Hematopoietic multipotent progenitor cell (in vitro differentiated cells): Measurements from ENCODE around the gene C14orf93. TPM values are rescaled to one million over a fixed set of nuclear protein-coding genes. Genes with fewer than 3 reads are reported as not detected.
"Not testable (repeated sequence)": the region's sequence is repeated elsewhere in the genome, so short reads cannot be mapped to it uniquely, and the experiment has no call there.

Source experiments
- DNase-seq, 3 donors: peaks; one replicate each; pipeline ENCODE4 v3.0.0-alpha.2; 2011 to 2015; ENCODE audit warnings: low read depth in 2 of 3, low spot score in 2 of 3
- total RNA-seq: library from RNA; depleted of rRNA; stranded (reverse); fragments of >200 nt; gene quantifications from one replicate; pipeline ENCODE4 v1.2.3, GENCODE V29; 2012

Gene C14orf93
- total RNA-seq, 1 donor: 29.9 TPM

DNA sequence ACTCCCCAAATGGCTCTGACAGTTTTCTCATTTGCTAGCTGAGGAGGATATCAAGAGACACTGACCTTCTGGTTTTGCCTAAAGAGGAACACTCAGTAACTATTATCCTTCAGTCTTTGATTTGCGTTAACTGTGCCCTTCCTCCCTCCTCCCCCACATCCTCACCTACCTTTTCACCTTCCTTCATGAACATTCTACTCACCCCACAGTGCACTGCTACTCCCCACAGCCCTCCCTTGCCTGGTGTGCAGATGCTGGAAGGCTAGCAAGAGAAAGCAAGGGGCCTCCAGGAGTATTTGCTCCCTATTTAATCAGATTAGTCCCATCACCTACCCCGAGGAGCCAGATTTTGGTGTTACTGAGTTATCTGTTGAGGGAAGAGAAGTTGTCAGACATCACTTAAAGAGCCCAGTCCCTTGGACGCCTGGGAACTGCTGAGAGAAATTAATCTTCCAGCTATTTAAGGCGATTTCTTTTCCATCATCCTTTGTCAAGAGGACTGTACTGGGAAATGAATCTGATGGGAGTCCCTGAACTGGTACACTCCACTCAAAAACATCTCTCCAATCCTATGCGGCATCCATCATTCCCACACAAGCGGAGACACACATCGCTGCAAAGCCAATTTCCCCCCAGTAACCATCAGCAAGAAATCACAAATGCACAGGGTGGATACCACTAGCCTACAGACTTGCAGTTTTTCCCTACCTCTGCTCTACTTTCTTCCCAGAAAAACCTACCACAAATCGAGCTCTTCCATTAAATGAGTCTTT, 13.3 kb upstream of the C14orf93 start:
- no peak for DNase-seq

DNA sequence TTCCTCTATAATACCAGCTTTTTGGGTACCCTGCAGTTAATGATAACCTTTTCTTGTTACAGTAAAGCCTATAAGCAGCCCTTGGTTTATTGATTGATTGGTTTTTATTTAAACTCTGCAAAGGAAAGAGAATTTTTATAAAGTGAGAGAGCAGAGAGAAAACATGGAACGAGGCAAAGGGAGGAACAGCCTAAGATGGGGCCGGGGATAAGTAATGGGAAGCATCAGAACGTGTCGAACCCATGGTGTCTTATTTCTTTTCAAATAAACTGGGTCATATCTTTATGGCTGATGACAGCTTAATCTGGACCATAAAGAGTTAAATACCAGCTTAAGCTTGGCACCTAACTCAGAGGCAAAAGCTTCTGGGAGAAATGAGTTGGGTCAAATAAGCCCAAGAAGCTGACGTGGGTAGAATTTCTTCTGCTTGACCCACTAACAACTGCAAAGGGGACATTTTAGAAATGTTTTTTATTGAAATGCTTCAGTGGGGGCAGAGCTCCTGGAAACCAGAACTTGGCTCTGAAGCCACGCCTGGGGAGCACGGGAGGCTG, 12.0 kb upstream of the C14orf93 start:
- no peak for DNase-seq

- no peak for DNase-seq
These were observed 11.5 kb upstream of the C14orf93 start for GRCh38 chr14:23021434-23021833.

- no peak for DNase-seq
These were observed 10.5 kb upstream of the C14orf93 start for GRCh38 chr14:23020143-23021128.

DNA sequence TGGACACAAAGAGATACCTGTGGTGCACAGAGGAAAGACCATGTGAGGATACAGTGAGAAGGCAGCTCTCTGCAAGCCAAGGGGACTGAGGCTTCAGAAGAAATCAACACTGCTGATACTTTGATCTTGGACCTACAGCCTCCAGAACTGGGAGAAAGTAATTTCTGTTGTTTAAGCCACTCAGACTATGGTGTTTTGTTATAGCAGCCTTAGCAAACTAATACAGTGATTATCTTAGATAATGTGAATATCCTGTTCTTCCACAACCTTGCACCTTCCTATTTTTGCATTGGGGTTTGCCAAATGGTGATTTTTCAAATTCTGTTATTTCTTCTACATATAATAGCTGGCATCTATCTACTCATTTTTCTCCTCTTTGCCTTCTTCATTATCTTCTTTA, 8.2 kb upstream of the C14orf93 start:
- no peak for DNase-seq

- no peak for DNase-seq
These were observed 7.1 kb upstream of the C14orf93 start for GRCh38 chr14:23017091-23017490.

- no peak for DNase-seq
These were observed 5.7 kb upstream of the C14orf93 start for GRCh38 chr14:23015618-23016017.

GRCh38 chr14:23013749-23014054, 3.8 kb upstream of the C14orf93 start:
- DNase-seq: not testable (repeated sequence)

DNA sequence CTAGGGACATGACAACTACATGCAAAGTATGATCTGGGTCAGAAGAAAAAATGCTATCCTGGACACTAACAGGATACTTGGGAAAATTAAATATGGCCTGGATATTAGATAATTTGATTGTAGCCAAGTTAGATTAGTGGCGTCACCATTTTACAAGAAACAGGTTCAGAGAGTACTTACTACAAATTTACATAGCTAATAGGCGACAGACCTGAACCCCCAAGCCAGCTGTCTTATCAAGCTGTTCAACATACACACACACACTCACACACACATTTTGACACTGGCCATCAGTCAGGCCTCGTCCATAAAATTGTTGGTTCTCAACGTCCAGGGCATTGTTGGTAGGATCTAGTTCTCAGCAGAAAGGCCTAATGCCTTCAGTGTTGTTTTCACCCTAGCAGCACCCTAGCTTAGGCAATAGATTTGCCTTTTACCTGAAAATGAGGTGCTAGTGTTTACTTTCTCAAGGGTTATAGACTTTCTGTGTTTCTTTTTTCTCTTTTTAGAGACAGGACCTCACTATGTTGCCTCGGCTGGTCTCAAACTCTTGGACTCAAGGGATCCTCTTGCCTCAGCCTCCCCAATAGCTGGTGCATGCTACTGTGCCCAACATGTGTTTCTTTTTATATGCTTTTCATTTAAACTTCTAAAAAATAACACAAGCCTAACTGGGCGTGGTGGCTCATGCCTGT, 3.3 kb upstream of the C14orf93 start:
- no peak for DNase-seq

DNA sequence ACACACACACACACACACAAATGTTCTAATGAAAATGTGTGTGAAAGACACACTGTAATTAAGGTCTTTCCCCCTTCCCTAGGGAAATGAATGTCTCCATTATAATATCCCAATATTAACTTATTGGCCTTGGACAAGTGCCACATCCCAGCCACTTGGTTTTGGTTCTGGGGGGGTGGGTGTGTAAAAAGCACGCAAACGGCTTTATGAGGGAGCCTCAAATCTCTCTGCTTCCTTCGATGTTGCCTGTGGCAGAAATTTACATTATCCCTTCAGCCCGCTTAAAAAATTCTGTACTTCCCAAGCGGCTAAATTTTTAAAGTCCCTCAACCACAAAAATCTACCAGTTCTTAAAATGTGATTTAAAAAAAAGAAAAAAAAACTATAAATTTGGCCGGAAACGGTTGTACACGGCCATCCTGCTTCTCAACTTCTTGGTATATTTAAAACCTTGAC, 432 bp downstream of the C14orf93 start:
- DNase-seq: no peak

- DNase-seq: no peak
These were observed 1.1 kb downstream of the C14orf93 start for GRCh38 chr14:23008831-23009230.

DNA sequence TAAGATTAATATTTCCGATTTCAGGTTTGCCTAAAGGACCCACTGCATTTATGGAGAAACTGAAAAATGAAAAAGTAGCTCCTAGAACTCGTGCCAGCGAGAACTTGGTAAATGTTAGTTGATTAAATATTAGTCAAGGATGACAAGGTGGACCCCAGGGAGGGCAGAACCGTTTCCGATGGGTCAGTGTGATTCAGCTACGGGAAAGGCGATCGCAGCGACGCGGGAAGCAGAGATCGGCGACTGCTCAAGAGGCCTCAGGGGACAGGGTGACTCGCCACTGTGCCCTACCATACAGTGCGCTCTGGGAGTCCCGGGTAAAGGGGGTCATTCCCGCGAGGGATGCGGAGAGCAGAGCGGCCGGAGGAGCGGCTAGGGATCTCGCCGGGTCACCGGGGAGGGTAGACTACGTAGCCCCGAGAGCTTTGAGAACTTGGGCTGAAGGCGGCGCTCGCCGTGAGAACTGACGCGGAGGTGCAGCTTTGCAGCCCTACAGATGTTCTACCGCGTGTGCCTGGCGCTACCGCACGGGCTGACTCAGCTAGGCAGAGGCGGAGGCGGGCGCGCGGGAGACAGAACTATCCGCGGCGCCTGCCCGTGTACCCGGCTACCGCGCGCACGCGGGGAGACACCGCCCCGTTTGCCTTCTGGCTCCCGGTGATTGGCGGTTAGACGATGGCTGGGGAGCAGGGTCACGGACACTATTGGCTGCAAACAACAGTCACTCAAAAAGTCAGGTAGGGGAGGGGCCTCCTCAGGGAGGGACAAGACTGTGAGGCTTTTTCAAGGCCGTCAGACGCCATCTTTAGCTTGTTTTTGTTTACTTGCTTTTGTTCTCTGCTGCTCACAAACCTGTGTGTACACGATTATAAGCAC, 3.2 kb downstream of the C14orf93 start:
- DNase-seq: peak; percentile 87 to 99 (median 98)

DNA sequence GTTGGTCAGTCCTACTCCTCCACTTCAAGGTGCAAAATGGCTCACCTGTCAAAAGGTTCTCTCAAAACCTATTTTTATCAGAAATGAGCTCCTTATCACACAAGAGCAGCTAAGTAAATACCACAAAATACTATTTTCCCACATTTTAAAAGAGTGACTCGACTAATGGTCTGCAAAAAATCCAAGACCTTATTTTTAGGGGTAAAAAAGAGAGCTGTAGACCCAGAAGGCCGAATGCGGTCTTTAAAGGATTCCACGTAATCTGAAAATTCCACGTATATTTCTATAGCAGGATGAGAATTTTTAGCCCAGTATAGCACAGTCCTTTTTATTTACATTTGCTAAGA, 3.8 kb downstream of the C14orf93 start:
- DNase-seq: no peak

DNA sequence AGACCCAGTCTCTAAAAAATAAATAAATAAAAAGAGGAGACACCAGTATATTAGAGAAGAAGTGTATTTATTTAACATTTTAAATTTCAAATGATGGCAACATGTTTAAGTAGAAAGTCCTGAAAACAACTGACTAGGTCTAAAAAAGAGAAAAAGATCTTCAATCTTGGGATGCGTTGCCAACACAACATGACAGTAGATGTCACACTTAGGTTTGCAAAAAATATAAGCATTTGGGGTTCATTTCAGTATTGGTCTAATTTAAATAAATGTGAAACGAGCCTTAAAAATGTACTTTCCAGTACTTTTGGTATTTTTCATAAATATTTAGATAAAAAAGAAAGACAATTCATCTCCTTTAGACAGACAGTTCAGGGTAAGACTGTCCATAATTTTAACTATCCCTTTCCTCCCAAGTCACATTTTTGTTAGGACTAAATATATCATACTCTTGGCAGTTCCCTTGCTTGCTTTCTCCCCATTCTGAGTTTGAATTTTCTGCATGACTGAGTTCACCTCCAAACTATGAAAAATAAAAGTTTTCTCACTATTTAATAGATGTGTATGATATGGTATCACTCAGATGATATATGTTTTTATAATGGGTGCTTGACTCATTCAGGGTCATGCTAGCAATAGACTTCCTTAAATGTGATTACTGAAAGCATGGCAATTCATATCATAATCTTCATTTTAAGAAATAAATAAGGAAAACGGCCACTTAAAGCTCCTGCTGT, 4.3 kb downstream of the C14orf93 start:
- DNase-seq: no peak

DNA sequence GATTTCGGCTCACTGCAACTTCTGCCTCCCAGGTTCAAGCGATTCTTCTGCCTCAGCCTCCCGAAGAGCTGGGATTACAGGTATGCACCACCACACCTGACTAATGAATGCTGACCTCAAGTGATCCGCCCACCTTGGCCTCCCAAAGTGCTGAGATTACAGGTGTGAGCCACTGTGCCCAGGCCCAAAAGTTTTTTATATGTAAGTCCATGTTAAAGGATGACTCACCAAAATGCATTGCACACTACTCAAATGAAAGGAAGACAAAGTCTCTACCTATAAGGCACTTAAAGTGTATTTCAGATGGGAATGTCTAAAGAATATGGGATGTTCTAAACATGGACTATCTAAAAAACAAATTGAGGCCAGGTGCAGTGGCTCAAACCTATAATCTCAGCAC, 5.7 kb downstream of the C14orf93 start:
- DNase-seq: not testable (repeated sequence)

GRCh38 chr14:23002592-23002991, 7.4 kb downstream of the C14orf93 start:
- no peak for DNase-seq

GRCh38 chr14:23000860-23001259, 9.1 kb downstream of the C14orf93 start:
- no peak for DNase-seq

DNA sequence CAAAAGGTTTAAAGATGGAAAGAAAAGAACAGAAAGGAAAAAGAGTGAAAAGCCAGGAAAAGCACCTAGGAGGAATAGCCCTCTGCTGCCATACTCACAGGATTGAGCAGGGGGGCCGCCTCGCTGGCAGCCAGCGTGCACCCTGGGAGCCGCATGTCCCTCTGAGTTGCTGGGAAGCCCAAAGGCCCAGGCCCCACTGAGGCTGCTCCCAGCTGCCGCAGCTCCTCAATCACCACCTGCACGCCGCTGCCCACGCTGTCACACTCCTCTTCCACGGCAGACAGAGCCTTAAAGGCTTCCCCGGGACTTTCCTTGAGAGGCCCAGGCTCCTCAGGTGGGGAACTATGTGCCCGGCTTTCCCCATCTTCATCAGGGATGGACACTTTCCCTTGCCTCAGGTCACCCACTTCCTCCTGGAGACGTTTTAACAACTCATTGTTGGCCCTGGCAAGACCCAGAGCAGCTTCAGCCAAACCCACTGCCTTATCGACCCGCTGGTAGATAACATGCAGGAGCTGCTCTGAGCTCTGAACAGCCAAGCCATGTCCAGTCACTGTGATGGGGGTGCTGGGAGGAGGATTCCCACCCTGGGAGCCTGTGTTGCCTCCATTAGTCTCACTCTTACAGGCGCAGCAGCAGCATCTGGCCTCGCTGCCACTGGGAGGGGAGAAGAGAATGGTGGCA, 11.5 kb downstream of the C14orf93 start:
- no peak for DNase-seq
